GM21576 (cell line): ENCODE results near the gene KPNB1.
"Not testable (repeated sequence)": the region's sequence is repeated elsewhere in the genome, so short reads cannot be mapped to it uniquely, and the experiment has no call there.

ENCODE experiments used
- ATAC-seq: cut with Tn5 transposase; IDR thresholded peaks from one replicate; pipeline ENCODE4 v1.9.1; 2021; ENCODE audit warnings: mild to moderate bottlenecking, moderate library complexity; ENCODE audit not compliant: unreplicated experiment

Gene KPNB1

DNA sequence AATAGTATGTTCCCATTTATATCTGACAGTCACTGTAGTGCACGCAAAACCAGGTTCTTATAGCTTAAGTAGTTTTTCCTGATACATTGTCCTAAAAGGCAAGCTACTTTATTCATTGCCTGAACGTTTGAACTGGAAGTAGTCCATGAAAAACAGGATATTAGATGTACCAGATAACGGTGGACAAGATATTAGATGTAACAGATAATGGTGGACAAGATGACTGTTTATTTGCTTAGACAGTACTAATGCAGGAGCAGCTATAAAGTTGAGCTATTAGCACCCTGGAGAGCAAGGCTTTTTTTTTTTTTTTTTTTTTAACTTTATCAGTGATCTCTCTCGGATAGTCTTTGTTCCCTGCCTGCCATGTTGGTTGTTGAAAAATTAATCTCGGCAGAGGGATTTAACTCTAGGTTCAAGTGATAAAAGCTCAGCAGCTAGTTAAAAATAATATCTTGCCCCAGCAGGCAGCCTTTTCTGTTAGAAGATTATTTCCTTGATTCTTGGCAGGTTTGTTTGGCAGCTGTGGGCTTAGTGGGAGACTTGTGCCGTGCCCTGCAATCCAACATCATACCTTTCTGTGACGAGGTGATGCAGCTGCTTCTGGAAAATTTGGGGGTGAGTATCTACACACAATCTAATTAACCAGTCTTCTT lies 26.9 kb downstream of the KPNB1 start:
- no peak for ATAC-seq

DNA sequence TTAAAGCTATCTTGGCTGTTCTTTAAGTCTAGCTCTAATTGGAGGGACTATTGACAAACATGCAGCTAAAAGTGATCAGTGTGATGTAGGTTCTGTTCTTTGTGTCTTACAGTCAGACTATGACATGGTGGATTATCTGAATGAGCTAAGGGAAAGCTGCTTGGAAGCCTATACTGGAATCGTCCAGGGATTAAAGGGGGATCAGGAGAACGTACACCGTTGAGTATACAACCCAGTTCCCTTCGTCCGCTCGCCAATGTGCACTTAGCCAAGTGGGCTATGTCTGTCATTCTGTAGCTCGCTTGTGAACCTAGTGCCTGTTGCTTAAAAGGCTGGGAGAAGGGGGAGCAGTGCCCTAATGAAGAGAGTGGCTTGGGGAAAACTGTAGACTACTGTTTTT lies 28.5 kb downstream of the KPNB1 start:
- ATAC-seq: no peak

DNA sequence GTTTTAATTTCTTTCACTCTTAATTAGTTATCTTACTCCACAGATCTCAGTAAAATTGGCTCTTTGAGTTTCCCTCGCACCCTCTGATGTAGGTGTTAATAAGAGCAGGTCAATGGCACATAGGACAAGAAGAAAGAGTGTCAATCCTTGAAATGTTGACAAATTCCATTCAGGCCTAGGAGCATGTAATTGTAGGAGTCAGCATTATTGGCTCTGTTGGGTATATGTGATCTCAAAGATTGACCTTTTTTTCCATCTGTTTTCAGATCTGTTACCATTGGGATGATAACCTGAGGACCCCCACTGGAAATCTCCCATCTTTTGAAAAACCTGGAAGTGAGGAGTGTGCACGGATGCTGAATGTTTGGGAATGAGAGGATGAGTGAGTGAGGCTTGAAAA lies 32.4 kb downstream of the KPNB1 start:
- no peak for ATAC-seq

DNA sequence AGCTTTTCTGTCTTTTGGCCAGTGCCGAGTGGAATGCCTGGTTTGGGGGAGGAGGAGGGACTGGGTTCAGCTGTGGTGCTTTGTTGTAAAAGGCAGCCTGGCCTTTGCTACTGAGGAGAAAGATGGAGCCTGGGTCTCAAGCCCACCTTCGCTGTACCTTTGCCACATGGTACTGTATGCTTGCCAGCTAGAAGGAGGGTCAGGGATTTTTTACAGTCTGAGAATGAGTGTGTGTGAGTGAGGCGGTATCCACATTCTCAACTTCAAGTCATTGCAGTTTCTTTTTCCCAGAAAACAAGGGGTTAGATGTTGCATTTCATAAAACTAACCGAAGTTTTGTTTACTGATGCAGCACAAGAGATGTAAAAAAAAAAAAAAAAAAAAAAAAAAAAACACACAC lies 33.0 kb downstream of the KPNB1 start:
- not testable (repeated sequence) for ATAC-seq

DNA sequence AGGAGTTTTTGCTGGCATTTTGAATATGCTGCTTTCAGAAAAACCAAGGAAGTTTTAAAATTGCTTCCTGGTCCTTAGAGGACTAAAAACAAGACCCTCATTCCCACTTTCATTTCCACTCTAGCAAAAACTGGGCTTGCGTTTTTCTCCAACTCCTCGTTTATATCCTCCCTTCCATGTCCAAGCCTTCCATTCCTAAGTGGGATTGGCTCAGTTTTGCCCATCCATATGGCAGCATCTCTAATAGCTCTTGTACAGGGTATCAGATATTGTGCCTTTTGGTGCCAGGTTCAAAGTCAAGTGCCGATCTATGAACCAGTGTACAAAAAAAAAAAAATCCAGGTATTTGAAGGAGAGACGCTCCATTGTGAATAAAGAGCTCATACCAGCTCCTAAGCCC lies 34.3 kb downstream of the KPNB1 start:
- no peak for ATAC-seq

DNA sequence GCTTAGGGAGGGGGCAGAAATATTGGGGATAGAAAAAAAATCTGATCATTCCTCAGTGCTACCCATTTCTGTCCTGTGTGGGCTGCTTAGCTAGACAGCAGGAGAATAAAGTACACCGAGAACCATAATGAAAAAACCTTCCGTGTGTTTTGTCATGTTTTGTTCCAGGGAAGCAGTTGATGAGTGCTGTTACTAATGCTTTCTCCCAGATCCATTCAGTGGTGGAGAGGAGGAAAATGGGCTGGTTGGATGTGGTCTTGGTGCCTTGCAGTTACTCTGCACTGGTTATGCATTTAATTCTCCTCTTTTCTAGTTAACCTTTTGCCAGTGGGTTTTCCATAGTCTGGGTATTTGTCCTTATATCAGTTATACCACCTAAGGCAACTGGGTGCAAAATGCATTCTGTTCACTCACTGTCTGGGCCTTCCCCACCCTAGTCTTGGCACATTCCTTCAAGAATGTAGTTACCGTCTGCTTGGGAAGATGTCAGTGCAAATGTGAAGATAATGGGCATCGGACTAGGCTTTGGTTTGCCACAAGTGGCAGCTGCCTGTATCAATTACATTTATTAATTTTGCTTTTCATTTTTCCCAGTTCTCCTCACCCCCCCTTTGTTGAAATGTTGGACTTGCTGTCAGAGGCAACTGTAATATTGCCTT lies 34.9 kb downstream of the KPNB1 start:
- ATAC-seq: no peak

DNA sequence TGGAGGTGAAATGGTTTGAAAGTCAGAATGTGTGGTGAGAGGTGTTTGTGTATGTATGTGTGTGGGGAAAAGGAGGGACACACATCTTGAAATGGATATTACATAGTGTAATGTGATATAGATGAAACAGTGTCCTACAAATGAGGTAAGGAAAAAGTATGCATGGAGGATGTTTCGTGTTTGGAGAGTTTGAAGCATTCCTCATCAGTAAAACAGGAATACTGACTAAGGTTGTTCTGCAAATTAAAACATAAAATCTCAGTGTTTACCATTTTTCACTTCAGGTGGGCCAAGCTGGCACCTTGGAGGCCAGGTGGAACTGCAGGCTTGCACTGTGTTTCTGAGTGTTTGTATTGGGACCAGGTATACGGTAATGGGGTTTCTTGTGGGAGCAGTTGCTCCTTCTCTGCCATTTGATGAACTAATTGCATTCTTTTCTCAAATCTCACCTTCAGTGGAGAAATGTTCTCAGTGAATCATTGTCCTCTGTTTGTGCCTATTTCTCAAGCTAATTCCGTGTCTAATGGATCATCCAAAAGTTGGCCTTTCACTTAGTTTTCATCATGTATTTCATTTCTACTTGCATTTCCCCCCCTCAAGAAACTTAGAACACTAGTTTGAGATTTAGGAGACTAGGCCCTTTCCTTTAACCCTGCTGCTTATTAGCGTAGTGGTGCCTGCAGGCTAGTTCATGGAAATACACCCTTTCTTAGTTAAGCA lies 36.0 kb downstream of the KPNB1 start:
- ATAC-seq: no peak

DNA sequence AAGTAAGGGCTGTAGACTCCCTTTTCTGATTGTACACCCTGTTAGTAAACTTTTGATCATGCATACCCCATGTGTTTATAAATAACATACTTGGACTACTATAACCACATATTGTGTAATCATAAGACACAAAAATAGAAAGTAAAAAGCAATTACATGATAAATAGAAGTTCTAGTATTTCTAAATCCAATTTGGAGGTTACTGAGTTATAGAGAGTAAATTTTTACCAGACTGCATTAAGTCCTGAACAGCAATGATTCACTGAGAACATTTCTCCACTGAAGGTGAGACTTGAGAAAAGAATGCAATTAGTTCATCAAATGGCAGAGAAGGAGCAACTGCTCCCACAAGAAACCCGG lies 36.5 kb downstream of the KPNB1 start:
- no peak for ATAC-seq

DNA sequence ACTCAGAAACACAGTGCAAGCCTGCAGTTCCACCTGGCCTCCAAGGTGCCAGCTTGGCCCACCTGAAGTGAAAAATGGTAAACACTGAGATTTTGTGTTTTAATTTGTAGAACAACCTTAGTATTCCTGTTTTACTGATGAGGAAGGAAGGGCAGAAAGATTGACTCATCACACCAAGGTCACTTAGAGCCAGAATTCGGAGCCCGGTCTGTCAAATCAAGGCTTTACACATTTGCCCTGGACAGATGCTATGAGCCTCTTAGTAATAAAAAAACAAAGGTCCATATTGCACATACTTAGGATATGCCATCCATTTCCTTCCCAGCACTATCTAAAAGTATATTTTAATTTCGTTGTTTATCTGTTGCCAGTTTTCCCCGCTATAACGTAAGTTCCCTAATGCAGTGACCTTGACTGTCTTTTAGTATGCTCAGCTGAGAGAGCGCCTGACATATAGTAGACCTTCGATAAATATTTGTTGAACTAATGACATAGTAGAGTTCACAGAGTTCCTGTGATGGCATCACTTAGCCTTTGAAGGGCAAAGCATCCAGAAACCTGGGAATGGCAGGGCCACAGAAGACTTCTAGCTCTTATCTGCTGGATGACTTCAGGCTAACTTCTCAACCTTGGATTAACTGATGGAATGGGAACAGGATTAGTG lies 37.1 kb downstream of the KPNB1 start:
- ATAC-seq: no peak

DNA sequence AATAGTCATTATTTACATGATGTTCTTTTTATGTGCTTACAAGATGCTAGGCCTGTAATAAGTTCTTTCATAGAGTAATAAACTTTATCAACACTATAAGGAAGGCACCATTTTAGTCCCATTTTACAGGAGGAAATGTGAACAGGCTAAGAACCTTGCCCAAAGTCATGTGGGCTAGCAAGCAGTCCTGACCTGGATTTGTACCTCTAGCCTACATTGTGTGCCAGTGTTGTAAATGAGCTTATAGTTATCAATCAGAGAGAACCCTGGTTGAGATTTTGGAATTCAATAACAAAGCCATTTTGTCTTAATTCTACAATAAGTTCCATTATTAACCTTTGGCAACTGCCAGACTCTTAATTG lies 37.6 kb downstream of the KPNB1 start:
- ATAC-seq: no peak

DNA sequence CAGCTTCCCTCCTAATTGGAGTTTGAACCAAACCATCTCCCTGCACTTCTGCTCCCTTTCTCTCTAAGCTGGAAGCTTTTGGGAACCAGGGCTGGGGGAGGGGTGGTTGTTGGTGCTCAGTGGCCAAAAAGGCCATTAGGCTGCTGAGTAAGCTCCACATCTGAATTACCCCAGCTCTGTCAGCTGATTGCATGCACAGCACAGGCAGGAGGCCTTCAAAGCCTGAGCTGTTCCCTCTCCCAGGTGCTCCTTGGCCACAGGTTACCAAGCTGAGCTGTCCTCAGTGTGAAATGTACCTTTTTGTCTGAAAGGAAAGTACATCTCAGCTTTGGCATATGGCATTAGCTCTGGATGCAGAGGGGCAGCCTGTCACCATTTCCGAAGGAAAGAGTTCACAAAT lies 38.0 kb downstream of the KPNB1 start:
- no peak for ATAC-seq

DNA sequence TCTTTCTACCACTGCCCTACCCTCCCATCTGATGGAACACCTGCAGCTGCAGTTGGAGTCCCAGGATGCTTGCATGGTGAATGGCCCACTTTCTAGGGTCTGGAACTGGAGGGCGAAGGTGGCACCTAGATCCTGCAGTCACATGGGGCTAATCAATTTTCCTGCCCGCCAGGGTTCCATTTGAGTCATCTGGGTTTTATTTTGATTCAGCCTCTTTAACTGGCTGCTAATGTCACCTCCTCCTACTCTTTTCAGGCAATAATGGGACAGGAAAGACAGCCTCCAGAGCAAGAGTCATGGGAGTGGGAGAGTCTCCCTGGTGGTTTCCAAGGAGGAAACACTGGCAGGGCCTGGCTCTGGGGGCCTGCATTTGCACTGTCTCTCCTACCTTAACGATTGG lies 40.4 kb downstream of the KPNB1 start:
- no peak for ATAC-seq

DNA sequence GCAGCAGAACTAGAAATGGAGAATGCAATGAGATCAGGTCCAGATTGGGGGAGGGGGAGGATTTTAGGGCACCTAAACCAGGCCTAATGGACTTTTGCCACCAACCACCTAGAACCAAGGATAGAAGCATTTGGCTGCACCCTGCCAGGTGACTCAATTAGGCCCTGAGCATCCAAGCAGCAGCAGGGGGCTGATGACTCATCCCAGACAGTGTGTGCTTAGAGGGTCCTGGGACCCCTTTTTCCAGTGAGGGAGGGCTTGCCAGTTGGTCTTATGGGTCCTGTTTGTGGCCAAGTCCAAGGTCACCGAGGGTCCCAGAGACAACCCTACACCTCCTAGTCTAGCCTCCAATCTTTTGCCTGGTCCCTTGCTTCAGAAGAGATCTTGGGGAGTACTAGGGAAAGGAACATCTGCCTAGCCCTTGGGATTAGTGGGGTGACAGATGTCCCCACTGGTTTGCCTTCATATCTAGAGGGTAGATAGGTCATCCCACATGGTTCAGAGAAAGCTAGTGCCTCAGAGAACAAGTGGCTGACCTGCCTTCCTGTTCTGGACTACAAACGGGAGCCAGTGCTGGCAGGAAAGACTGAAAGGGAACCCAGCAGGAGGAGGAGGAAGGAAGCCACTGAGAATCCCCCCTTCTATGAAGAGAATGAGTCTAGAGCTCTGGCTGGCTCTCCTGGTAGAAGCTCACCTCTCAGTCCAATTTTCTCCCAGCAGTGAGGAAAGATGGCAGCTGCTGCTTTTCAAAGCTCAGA lies 42.6 kb downstream of the KPNB1 start:
- ATAC-seq: no peak

DNA sequence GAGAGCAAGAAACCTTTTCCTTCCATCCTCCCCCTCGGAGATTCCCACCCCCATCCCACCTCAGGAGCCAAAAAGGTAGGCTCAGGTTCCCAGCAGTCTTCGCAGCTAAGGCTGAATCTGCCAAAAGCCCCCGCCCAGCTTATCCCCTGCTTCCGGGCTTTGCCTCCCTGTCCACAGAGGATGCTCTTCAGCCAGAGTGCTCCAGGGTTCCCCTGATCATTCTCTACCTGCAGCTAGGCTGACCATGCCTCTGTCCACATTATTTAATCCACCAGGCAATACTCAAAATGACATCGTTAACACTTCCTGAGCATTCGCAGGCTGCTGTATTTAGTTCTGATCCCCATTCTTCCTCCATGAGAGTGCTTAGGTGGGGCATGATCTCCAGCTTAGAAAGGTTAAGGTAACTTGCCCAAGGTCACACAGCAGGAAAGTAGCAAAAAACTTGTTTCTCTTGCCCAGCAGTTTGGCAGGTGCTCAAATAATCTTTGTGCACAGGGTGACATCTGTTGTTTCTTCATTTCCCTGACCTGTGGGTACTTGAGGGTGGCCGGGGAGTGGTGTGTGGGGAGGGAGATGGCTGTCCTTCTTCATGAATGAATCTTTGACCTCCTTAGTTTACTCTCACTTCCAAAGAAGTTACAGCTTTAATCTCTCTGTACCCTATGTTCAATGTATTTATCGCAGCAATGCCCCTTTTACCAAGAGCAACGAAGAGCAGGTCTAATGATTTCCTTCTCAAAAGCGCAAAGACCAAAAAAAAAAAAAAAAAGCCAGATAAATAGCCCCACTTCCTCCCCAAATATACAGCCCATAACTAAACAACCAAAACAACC lies 43.4 kb downstream of the KPNB1 start:
- ATAC-seq: no peak

DNA sequence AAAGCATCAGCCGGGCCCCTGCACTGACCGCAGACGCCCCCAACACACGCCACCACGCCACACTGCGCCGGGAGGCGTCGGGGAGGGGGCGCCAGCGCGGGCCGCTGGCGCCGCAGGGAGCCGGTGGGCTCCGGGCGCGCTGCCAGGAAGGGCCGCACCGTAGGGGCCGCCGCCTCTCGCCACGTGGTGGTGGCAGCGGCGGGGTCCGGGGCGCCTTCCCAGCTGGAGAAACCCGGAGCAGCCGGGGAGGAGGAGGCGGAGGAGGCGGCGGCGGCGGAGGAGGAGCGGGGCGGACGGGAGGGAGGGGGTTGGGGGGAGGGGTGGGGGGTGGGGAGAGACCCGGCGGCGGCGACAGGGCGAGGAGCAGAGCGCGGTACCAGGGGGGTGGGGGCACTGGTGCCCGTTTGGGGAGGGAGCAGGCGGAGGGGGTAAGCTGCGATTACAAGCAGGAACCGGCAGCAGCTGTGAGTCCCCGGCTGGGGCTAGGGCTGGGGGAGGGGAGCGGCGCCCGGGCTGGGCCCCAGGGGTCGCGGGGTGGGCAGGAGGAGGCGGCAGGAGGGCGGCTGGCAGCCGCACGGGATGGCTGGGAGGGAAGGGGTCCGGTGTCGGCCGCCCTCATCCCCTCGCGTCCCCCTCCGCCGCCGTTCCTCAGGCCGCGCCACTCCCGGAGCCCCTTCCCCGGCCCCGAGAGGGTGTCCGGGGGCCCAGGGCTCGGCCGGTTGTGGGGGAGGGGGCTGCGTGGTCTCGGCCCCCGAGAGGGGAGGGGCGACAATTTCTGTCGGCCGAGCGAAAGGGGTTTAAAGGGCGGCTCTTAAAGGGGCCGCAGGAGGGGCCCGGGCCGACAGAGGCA lies 44.2 kb downstream of the KPNB1 start, which contains the start of gene TBKBP1:
TBKBP1 (plus strand) TSS at position 431 of the 850 bp plus-strand sequence. CDS start 1,952 bp downstream, outside the sequence.
- no peak for ATAC-seq

DNA sequence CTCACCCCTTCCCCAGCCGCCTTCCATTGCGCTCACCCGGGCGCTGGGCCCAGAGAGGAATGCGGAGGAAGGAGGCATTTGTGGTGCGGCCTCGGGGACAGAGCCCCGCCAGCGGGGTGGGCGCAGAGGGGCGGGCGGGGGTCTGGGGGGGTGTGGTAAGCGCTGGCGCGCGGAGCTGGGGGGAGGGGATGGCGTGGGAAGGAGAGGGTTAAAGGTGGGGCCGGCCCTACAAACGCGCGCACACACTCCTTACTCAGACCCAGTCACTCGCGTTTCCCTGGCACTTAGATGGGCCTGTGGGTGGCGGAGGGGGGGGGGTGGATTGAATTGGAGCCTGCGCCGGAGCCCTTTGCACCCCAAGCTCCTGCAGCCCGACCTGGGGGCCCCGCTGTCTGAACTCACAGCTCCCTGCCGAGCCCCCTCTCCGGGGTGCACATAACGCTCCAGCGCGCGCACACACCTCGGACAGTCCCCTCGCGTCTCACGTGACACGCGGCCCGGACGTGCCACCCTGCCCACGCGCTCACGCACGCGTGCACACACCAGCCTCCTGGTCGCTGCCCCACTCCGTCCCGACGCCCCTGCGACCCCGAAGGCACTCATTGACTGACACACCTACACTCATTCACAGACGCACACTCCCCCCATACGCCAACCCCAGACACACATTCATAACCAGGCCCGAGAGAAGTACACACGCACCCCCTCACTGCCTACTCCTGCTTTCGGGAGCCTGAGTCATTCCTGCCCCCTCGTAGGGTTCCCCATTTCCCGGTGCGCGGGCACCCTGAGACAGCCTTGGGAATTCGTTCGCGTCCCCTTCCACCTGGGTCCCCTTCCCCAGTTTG lies 45.1 kb downstream of the KPNB1 start:
- ATAC-seq: no peak

DNA sequence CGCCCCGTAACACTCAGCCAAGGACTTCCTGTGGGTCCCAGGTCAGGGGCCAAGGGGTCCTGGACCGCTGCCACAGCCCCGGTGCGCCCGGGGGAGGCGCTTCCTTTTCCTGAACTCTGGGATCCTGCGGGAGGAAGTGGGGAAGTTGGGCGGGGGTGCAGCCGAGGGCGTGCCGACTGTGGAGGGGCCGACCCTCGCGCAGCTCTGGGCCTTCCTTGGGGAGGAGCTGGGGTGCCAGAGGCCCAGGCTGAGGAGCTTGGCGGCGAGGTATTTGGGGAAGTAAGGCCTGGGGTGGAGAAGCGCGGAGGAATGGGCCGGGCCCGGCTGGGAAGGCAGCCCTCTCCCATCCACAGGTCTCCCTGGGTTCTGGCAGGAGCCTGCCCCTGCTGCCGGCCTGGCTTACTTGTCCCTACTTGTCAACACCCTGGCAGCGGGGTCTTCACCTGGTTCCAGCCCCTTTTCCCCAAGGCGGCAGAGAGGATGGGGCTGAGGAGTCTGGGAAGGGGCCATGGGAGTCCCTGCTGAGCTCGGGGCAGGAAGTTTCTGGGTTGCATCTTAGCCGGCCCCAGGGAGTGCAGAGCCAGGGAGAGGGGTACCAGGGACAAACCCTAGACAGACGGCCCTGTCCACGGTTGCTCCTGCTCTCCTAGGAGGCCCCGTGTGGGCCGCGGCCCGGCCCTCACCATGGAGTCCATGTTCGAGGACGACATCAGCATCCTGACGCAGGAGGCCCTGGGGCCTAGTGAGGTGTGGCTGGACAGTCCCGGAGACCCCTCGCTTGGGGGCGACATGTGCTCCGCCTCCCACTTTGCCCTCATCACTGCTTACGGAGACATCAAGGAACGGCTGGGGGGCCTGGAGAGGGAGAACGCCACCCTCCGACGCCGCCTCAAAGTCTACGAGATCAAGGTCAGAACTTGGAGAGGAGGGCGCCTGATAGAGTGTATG lies 46.0 kb downstream of the KPNB1 start:
- ATAC-seq: no peak
